ENCODE results near the gene TMEM47.

GRCh38 chrX:34629572-34629971 is 27.5 kb downstream of the TMEM47 start:
- no peak for TF ChIP-seq POLR2AphosphoS5 (IDR thresholded peaks at IDR 0.05; ENCODE audit: low read depth)
- TF ChIP-seq, protein P1, sequence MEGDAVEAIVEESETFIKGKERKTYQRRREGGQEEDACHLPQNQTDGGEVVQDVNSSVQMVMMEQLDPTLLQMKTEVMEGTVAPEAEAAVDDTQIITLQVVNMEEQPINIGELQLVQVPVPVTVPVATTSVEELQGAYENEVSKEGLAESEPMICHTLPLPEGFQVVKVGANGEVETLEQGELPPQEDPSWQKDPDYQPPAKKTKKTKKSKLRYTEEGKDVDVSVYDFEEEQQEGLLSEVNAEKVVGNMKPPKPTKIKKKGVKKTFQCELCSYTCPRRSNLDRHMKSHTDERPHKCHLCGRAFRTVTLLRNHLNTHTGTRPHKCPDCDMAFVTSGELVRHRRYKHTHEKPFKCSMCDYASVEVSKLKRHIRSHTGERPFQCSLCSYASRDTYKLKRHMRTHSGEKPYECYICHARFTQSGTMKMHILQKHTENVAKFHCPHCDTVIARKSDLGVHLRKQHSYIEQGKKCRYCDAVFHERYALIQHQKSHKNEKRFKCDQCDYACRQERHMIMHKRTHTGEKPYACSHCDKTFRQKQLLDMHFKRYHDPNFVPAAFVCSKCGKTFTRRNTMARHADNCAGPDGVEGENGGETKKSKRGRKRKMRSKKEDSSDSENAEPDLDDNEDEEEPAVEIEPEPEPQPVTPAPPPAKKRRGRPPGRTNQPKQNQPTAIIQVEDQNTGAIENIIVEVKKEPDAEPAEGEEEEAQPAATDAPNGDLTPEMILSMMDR (IDR thresholded peaks at IDR 0.05; ENCODE audit: insufficient read depth, low read length), result no peak

All from HL-60 (cell line).